GM21360 (cell line): ENCODE measurements around the gene SLC17A9.
"Not testable (repeated sequence)": the region's sequence is repeated elsewhere in the genome, so short reads cannot be mapped to it uniquely, and the experiment has no call there.

Experiments
- ATAC-seq: cut with Tn5 transposase; IDR thresholded peaks from one replicate; pipeline ENCODE4 v1.9.1; 2021; ENCODE audit warnings: mild to moderate bottlenecking, moderate library complexity; ENCODE audit not compliant: unreplicated experiment

SLC17A9 gene

GRCh38 chr20:62955519-62956386 lies 3.2 kb downstream of the SLC17A9 start:
- no peak for ATAC-seq

DNA sequence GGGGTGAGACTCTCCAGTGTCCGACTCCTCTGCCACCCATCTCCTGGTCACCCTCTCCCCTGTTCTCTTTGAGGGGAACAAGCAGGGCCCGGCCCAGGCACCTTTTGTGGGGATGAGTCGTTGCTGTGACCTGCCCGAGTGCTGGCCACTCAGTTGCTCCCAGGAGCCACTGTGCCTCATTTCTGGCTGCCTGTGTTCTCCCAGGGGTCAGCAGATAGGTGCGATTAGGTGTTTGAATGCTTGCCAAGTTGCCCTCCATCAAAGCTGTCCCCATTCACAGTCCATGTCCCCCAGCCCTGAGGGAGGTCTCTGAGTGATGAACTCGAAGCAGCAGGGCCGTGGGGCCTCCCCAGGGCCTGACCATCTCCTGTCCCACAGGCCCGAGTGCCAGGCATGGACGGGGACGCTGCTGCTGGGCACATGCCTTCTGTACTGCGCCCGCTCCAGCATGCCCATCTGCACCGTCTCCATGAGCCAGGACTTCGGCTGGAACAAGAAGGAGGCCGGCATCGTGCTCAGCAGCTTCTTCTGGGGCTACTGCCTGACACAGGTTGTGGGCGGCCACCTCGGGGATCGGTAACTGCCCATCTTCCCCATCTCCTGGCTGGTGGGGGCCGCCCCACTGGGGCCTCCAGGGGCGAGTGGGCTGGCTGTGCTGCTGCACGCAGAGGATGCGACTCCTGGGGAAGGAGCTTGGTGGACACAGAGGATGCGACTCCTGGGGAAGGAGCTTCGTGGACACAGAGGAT lies 4.1 kb downstream of the SLC17A9 start:
- no peak for ATAC-seq

GRCh38 chr20:62957136-62958117 lies 4.9 kb downstream of the SLC17A9 start:
- ATAC-seq = no peak

DNA sequence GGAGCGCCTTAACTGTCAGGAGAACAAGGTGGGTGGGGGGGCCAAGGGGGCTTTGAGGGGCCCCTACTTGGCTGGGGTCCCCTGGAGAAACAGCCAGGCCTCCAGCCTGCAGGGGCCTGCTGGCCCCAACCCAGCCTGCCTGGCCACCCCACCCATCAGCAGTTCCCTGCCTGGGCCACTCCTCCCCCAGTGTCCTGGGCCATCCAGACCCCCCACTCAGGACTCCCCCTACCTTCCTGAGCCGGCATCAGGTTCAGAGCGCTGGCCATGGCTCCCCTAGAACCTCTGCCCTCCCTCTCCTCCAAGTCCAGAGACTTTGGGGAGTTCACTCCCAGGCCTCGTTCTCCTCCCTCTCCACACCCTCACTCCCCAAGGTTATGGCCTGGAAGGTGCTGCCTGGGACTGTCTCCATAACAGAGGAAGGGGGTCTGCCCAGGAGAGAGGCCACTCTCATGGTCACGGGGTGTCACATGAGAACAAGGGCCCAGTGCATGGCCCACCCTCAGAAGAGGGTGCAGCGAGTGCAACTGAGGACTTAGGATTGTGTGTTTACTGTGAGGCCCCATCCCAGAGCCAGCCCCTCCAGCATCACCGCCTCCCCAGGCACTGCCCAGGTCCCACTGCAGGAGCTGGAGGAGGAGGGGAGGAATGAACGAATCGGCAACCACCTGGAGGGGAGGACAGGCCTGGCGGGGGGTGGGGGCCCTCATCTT lies 6.0 kb downstream of the SLC17A9 start:
- ATAC-seq = no peak

DNA sequence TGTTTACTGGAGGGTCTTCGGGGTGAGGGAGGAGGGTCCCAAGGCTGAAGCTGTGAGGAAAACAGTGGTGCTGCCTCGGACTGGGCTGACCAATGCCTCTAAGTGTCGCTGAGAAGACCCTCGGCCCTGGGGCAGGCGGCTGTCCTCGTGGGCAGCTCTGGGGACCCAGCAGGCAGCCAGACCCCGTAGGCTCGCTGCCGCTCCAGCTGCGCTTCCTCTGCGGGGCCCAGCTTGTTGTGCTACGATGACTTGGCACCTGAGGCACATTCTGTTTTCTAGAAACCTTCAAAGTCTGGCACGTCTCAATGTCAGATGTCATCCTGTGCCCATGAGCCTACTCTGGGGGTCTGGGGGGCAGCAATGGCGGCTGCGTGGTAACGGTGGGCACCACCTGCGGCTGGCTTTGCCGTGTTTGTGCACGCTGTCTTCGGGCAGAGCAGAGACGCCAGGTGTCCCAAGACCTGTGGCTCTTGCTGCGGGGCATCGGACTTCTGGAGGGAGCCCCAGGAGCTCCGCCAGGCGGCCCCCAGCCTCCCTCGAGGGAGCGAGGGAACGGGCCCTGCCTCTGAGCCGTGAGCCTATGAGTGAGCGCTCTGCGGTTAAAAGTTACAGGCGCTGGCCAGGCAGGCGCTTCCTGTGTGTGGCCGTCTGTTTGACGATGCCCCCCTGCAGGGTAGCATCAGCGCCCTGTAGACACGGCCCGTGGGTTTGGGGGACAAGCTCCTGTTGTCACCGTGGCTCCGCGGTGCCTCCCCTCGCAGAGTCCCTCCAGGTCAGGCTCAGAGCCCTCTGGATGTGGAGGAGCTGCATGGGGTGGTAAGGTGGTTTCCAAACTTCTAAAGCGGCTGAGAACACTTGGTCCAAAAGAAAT lies 6.8 kb downstream of the SLC17A9 start:
- ATAC-seq = no peak

GRCh38 chr20:62959998-62960436 lies 7.5 kb downstream of the SLC17A9 start:
- ATAC-seq = no peak

GRCh38 chr20:62960446-62961309 lies 8.2 kb downstream of the SLC17A9 start:
- ATAC-seq = not testable (repeated sequence)

GRCh38 chr20:62961310-62961783 lies 8.8 kb downstream of the SLC17A9 start:
- no peak for ATAC-seq

- ATAC-seq = no peak
These were observed 9.3 kb downstream of the SLC17A9 start for GRCh38 chr20:62961799-62962198.

DNA sequence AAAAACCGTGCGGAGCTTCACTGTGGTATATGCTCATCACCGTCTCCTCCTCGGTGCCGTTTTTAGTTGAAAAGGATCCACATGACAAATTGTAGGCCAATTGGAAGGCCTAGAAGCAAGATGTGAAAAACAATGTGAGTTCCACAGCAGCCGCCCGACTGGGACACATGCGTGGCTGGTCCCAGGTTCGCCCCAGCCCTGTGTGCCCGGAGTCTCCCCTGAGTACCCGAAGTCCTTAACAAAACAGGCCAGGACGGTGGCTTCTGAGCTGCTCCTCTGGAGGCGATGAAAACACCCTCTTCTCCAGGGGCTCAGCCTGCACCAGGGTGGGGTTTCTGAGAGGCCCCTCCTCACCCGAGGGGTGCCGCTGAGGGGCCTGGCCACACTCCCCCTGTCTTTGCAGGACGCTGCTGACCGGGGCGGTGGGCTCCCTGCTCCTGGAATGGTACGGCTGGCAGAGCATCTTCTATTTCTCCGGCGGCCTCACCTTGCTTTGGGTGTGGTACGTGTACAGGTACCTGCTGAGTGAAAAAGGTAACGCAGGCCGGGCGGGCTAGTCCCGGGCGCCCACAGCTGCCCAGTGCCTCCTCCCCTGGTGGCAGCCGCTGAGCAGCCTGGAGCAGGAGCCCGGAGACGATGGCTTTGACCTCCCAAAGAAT lies 9.8 kb downstream of the SLC17A9 start:
- no peak for ATAC-seq

DNA sequence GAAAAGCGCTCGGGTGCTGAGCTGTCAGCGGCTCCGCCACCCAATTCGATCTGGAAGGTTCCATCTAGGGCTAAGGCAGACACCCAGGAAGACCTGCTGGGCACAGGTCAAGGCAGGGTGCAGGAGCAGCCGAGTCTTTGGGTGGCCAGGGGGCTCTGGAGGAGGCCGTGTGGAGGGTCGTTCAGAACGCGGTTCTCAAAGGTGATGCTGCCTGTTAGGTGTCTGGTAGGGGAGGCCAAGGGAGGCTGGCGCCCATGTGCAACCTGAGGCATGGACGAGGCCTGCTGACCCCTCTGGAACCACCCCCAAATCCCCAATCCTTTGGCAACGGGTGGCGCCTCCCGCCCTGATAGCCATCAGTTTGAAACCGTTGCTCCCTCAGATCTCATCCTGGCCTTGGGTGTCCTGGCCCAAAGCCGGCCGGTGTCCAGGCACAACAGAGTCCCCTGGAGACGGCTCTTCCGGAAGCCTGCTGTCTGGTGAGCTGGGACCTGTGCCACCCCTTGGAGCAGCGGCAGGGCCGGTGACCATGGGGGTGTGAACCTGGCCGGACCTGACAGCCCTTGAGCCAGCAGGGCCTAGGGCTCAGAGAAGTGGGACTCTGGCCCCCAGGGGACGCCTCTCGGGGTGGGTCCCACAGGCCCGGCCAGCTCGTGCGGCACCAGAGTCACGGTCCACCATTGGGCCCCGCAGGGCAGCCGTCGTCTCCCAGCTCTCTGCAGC lies 10.5 kb downstream of the SLC17A9 start:
- ATAC-seq = no peak

GRCh38 chr20:62963614-62964397 lies 11.3 kb downstream of the SLC17A9 start:
- no peak for ATAC-seq

DNA sequence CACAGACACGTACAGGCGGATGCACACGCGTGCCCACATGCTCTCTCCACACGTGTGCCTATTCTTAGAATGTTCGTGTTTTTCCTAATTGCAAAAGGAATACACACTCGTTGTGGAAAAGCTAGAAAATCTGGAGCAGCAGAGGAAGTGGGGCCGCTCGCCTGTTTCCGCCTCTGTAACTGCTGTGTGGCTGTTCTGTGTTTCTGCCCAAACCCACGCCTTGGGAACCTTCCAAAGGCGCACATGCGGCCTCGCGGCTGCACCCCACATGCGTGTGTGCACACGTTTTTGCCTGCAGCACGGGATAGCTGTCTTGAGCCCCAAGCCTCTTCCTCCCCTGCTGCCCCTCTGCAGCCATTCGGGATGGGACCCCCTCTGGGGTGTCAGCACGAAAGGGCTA lies 12.2 kb downstream of the SLC17A9 start:
- ATAC-seq = no peak

- ATAC-seq = no peak
These were observed 12.9 kb downstream of the SLC17A9 start for GRCh38 chr20:62965363-62965771.

- ATAC-seq = no peak
These were observed 14.0 kb downstream of the SLC17A9 start for GRCh38 chr20:62966212-62967148.
